NB4 (cell line): Measurements from ENCODE around the gene MB.

Experiments used
- DNase-seq: peaks from one replicate; pipeline ENCODE4 v3.0.0; 2010; ENCODE audit warnings: low read depth
- H3K4me3 ChIP-seq: one replicate; pipeline ENCODE4 v1.5.1; 2011; ENCODE audit warnings: mild to moderate bottlenecking, low read depth, low read length, moderate library complexity
- MYC ChIP-seq: IDR thresholded peaks from 2 replicates; pipeline ENCODE4 v1.6.1; 2011; ENCODE audit warnings: low read depth, low read length
- POLR2A ChIP-seq: IDR thresholded peaks from 2 replicates; pipeline ENCODE4 v1.6.1; 2011; ENCODE audit warnings: mild to moderate bottlenecking; ENCODE audit not compliant: insufficient read length; ENCODE audit errors: extremely low read depth
- TF ChIP-seq, protein P1 (sequence below): IDR thresholded peaks from one replicate; pipeline ENCODE4 v1.5.1; 2012; ENCODE audit warnings: low read depth, low read length
- TF ChIP-seq, protein P2 (sequence below): IDR thresholded peaks from 2 replicates; pipeline ENCODE4 v1.6.1; 2011; ENCODE audit warnings: low read depth, low read length

Gene MB

DNA sequence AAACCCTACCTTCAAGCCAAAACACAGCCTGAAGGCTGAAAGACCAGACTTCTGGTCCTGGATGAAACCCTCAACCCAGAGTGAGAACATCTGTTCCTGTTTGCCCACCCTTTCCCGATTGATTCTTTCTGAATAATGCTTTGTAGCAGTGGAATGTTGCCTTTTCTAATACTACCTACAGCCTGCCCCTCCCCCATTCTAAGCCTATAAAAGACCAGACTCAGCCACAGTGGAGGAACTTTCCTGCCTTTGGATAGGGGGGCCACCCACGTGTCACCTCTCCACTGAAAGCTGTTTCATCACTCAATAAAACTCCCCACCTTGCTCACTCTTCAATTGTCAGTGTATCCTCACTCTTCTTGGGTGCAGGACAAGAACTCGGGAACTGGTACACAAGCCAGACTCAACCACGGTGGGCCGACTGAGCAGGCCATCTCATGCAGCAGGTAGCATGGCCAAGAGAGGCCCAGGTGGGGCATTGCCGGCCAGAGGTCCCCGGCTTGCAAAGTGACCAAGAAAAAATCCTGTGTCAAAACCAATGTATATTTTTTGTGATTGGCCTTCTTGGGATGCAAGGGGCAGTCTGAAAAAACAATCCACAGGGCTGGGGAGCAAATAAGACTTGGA, 24.5 kb upstream of the MB start:
- H3K4me3 ChIP-seq, result no peak overlapping the region
- DNase-seq, result no peak
- TF ChIP-seq, protein P1, sequence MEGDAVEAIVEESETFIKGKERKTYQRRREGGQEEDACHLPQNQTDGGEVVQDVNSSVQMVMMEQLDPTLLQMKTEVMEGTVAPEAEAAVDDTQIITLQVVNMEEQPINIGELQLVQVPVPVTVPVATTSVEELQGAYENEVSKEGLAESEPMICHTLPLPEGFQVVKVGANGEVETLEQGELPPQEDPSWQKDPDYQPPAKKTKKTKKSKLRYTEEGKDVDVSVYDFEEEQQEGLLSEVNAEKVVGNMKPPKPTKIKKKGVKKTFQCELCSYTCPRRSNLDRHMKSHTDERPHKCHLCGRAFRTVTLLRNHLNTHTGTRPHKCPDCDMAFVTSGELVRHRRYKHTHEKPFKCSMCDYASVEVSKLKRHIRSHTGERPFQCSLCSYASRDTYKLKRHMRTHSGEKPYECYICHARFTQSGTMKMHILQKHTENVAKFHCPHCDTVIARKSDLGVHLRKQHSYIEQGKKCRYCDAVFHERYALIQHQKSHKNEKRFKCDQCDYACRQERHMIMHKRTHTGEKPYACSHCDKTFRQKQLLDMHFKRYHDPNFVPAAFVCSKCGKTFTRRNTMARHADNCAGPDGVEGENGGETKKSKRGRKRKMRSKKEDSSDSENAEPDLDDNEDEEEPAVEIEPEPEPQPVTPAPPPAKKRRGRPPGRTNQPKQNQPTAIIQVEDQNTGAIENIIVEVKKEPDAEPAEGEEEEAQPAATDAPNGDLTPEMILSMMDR, result no peak
- TF ChIP-seq POLR2A, result no peak
- TF ChIP-seq, protein P2, sequence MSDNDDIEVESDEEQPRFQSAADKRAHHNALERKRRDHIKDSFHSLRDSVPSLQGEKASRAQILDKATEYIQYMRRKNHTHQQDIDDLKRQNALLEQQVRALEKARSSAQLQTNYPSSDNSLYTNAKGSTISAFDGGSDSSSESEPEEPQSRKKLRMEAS, result no peak
- TF ChIP-seq MYC, result no peak

DNA sequence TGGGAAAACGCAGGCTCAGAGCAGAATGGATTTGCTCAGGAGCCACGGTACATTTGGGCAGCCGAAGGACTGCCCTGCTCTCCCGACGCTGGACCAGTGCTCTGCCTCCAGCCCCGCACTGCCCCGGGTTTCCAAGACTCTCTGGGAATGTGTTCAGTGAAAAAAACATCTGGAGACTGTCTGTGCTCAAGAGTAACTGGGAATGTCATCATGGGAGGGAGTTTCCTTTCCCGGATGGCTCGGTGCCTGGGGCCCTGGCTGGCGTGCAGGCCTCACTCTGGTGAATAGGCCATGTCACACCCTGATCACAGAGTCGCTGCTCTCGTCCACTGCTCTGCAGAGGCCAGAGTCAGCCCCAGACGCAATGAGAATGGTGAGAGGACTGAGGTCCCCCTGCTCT, 21.3 kb upstream of the MB start:
- TF ChIP-seq, protein P2, result no peak
- no peak for DNase-seq
- H3K4me3 ChIP-seq, result no peak overlapping the region

- TF ChIP-seq POLR2A (no peak), MYC (no peak)
- TF ChIP-seq, protein P2, result no peak
- TF ChIP-seq, protein P1, result no peak
- H3K4me3 ChIP-seq, result no peak overlapping the region
- no peak for DNase-seq
These were observed 20.9 kb upstream of the MB start for GRCh38 chr22:35638001-35638400.

GRCh38 chr22:35637254-35637653, 20.1 kb upstream of the MB start:
- TF ChIP-seq, protein P2, result no peak
- TF ChIP-seq POLR2A (no peak), MYC (no peak)
- TF ChIP-seq, protein P1, result no peak
- DNase-seq, result no peak
- H3K4me3 ChIP-seq, result no peak overlapping the region

GRCh38 chr22:35634943-35635540, 17.9 kb upstream of the MB start:
- H3K4me3 ChIP-seq, result no peak overlapping the region
- DNase-seq, result no peak
- TF ChIP-seq, protein P1, result no peak
- no peak for TF ChIP-seq POLR2A
- no peak for TF ChIP-seq MYC
- TF ChIP-seq, protein P2, result no peak

- H3K4me3 ChIP-seq, result no peak overlapping the region
- TF ChIP-seq MYC (no peak), POLR2A (no peak)
- TF ChIP-seq, protein P2, result no peak
- TF ChIP-seq, protein P1, result no peak
- peak; percentile 40 for DNase-seq
These were observed 16.9 kb upstream of the MB start for GRCh38 chr22:35634015-35634414.
